IMR-90 (cell line): ENCODE measurements around the gene SCFD1. TPM values are rescaled to one million over a fixed set of nuclear protein-coding genes. Genes with fewer than 3 reads are reported as not detected.

ENCODE experiments used
- ATAC-seq: fragments of 200-7000 bp; cut with Tn5 transposase; 2 replicates; pipeline ENCODE4 v1.9.1; 2020; ENCODE audit warnings: low read depth, mild to moderate bottlenecking, moderate library complexity
- BruUV-seq: library from RNA; stranded (reverse); fragments of 400-500 nt; replicated peaks from 2 replicates; lab custom pipeline; 2021; lab: Mats Ljungman, UMichigan
- CTCF ChIA-PET: fragments of 300-600 bp; formaldehyde crosslinking; extraction: SDS; loops from one replicate; lab custom pipeline; 2021; ENCODE audit warnings: antibody characterized with exemption; lab: Yijun Ruan, JAX
- POLR2A ChIA-PET: fragments of 300-600 bp; sonication (Branson Sonifier 250); formaldehyde crosslinking; loops from one replicate; lab custom pipeline; 2022; ENCODE audit warnings: antibody characterized with exemption; ENCODE audit not compliant: unreplicated experiment; lab: Charles Lee
- DNase-seq: peaks from one replicate; pipeline ENCODE4 v3.0.0; 2013
- H2AFZ ChIP-seq: replicated peaks from 2 replicates; pipeline ENCODE3; 2013; ENCODE audit warnings: low read length, mild to moderate bottlenecking; ENCODE audit not compliant: poor library complexity
- H2AK5ac ChIP-seq: 2 replicates; pipeline ENCODE4 v1.6.1; 2013; ENCODE audit warnings: low read depth, low read length, inconsistent platforms
- H2AK9ac ChIP-seq: replicated peaks from 2 replicates; pipeline ENCODE3; 2013; ENCODE audit warnings: mild to moderate bottlenecking, low read depth, low read length, moderate library complexity; ENCODE audit not compliant: poor library complexity
- H2BK120ac ChIP-seq: 2 replicates; pipeline ENCODE4 v1.6.1; 2013; ENCODE audit warnings: low read depth, low read length, inconsistent platforms
- H2BK15ac ChIP-seq: 3 replicates; pipeline ENCODE4 v1.6.1; 2013; ENCODE audit warnings: low read depth, low read length, inconsistent platforms
- H2BK20ac ChIP-seq: 2 replicates; pipeline ENCODE4 v1.6.1; 2013; ENCODE audit warnings: low read depth, mild to moderate bottlenecking, inconsistent platforms, low read length, moderate library complexity
- H2BK5ac ChIP-seq: 2 replicates; pipeline ENCODE4 v1.6.1; 2013; ENCODE audit warnings: mild to moderate bottlenecking, low read depth, low read length, inconsistent platforms; ENCODE audit not compliant: poor library complexity, severe bottlenecking
- H3K14ac ChIP-seq: replicated peaks from 2 replicates; pipeline ENCODE4 v1.6.1; 2013; ENCODE audit warnings: low read depth, low read length, inconsistent platforms
- H3K18ac ChIP-seq: 2 replicates; pipeline ENCODE4 v1.6.1; 2013; ENCODE audit warnings: low read depth, low read length, control low read depth
- H3K23ac ChIP-seq: 2 replicates; pipeline ENCODE4 v1.6.1; 2013; ENCODE audit warnings: low read depth, low read length, inconsistent platforms
- H3K27ac ChIP-seq: 2 replicates; pipeline ENCODE4 v1.5.1; 2013; ENCODE audit warnings: mild to moderate bottlenecking, control low read depth, low read length; ENCODE audit not compliant: insufficient read depth
- H3K27me3 ChIP-seq: 2 replicates; pipeline ENCODE4 v1.6.1; 2013; ENCODE audit warnings: low read length; ENCODE audit not compliant: control insufficient read depth, insufficient read depth
- H3K36me3 ChIP-seq: 2 replicates; pipeline ENCODE4 v1.6.1; 2013; ENCODE audit warnings: low read length, mixed read lengths; ENCODE audit not compliant: control insufficient read depth, insufficient read depth
- H3K4ac ChIP-seq: 2 replicates; pipeline ENCODE4 v1.6.1; 2013; ENCODE audit warnings: low read depth, low read length, inconsistent platforms
- H3K4me1 ChIP-seq: 2 replicates; pipeline ENCODE4 v1.6.1; 2013; ENCODE audit warnings: low read length, mixed read lengths; ENCODE audit not compliant: control insufficient read depth, insufficient read depth
- H3K4me2 ChIP-seq: 2 replicates; pipeline ENCODE4 v1.6.1; 2013; ENCODE audit warnings: low read depth, mild to moderate bottlenecking, control low read depth, low read length, moderate library complexity
- H3K4me3 ChIP-seq: 2 replicates; pipeline ENCODE4 v1.5.1; 2013; ENCODE audit warnings: low read depth, mild to moderate bottlenecking, control low read depth, low read length, moderate library complexity; ENCODE audit not compliant: insufficient read depth
- H3K56ac ChIP-seq: 2 replicates; pipeline ENCODE4 v1.6.1; 2013; ENCODE audit warnings: low read length, inconsistent platforms; ENCODE audit not compliant: insufficient read depth; ENCODE audit errors: extremely low read depth
- H3K79me1 ChIP-seq, 2 experiments: 2 replicates each; pipeline ENCODE4 v1.6.1; 2013; ENCODE audit warnings: low read length in 2 of 2, inconsistent platforms in 1 of 2, low read depth in 1 of 2
- H3K9ac ChIP-seq: 2 replicates; pipeline ENCODE4 v1.6.1; 2013; ENCODE audit warnings: low read depth, low read length, control low read depth
- H3K9me1 ChIP-seq: 2 replicates; pipeline ENCODE4 v1.6.1; 2013; ENCODE audit warnings: low read length, inconsistent platforms; ENCODE audit not compliant: insufficient read depth
- H3K9me3 ChIP-seq: 2 replicates; pipeline ENCODE4 v1.6.1; 2013; ENCODE audit warnings: low read length; ENCODE audit not compliant: control insufficient read depth, insufficient read depth
- H4K20me1 ChIP-seq: 2 replicates; pipeline ENCODE4 v1.6.1; 2013; ENCODE audit warnings: low read length, inconsistent platforms; ENCODE audit not compliant: insufficient read depth
- H4K5ac ChIP-seq: 2 replicates; pipeline ENCODE4 v1.6.1; 2013; ENCODE audit warnings: mild to moderate bottlenecking, low read depth, low read length, control low read depth
- H4K8ac ChIP-seq, 2 experiments: 2 replicates each; pipeline ENCODE4 v1.6.1; 2013; ENCODE audit warnings: low read depth in 2 of 2, low read length in 2 of 2, control low read depth in 1 of 2, inconsistent platforms in 1 of 2
- H4K91ac ChIP-seq: 2 replicates; pipeline ENCODE4 v1.6.1; 2013; ENCODE audit warnings: low read depth, low read length, inconsistent platforms; ENCODE audit not compliant: insufficient read depth
- BHLHE40 ChIP-seq: fragments of 150-350 bp; IDR thresholded peaks from 2 replicates; pipeline ENCODE4 v1.6.1; 2016; ENCODE audit warnings: mild to moderate bottlenecking, low read depth, low read length
- CEBPB ChIP-seq: IDR thresholded peaks from 2 replicates; pipeline ENCODE4 v1.6.1; 2012; ENCODE audit warnings: low read depth, low read length, improper control_type of control experiment
- CHD1 ChIP-seq: IDR thresholded peaks from 2 replicates; pipeline ENCODE4 v1.6.1; 2012; ENCODE audit warnings: low read depth, low read length, improper control_type of control experiment
- MAZ ChIP-seq: IDR thresholded peaks from 2 replicates; pipeline ENCODE4 v1.6.1; 2012; ENCODE audit warnings: low read depth, mild to moderate bottlenecking, low read length, improper control_type of control experiment, moderate library complexity, borderline replicate concordance
- MXI1 ChIP-seq: IDR thresholded peaks from 2 replicates; pipeline ENCODE4 v1.6.1; 2012; ENCODE audit warnings: low read depth, mild to moderate bottlenecking, low read length, moderate library complexity, borderline replicate concordance
- POLR2A ChIP-seq: IDR thresholded peaks from 2 replicates; pipeline ENCODE4 v1.6.1; 2012; ENCODE audit warnings: mild to moderate bottlenecking, low read depth, low read length
- RAD21 ChIP-seq: IDR thresholded peaks from 2 replicates; pipeline ENCODE4 v1.6.1; 2012; ENCODE audit warnings: low read length, improper control_type of control experiment
- RCOR1 ChIP-seq: IDR thresholded peaks from 2 replicates; pipeline ENCODE4 v1.6.1; 2012; ENCODE audit warnings: mild to moderate bottlenecking, low read length, improper control_type of control experiment; ENCODE audit not compliant: insufficient replicate concordance
- RFX5 ChIP-seq: IDR thresholded peaks from 2 replicates; pipeline ENCODE4 v1.8.0; 2012; ENCODE audit warnings: low read depth, mild to moderate bottlenecking, low read length, moderate library complexity
- SMC3 ChIP-seq: fragments of 150-350 bp; IDR thresholded peaks from 2 replicates; pipeline ENCODE4 v1.6.1; 2016; ENCODE audit warnings: low read depth, mild to moderate bottlenecking, antibody characterized with exemption, low read length, moderate library complexity
- WGBS, 2 experiments: methylation state at CpG; one replicate each; pipeline versions ENCODE4 v1.1.5 to v1.1.7; 2013; ENCODE audit warnings: missing lambda C conversion rate in 2 of 2; ENCODE audit not compliant: insufficient read length in 1 of 2; ENCODE audit errors: extremely low coverage in 2 of 2; 5-methylcytosine and 5-hydroxymethylcytosine counted together
- dilution Hi-C: fragments of 300-500 bp; cut with HindIII; formaldehyde crosslinking; loops from one replicate; pipeline ENCODE4 v1.14.3; 2018; ENCODE audit warnings: low sequenced_read_pairs; ENCODE audit not compliant: unreplicated experiment
- in situ Hi-C: fragments of 300-500 bp; cut with MboI; formaldehyde crosslinking; loops from 3 replicates; pipeline ENCODE4 v1.14.3; 2019; ENCODE audit warnings: low sequenced_read_pairs, inconsistent platforms, mixed read lengths
- intact Hi-C: fragments of 100-400 bp; cut with micrococcal nuclease; formaldehyde crosslinking; loops from 2 replicates; pipeline ENCODE4 v1.10.0; 2022
- polyA plus RNA-seq, 3 experiments: library from polyadenylated mRNA; depleted of rRNA; stranded (reverse); fragments of >200 nt; gene quantifications; 2 replicates each; pipeline ENCODE4 v1.2.3, GENCODE V29; 2012; ENCODE audit warnings: low replicate concordance in 1 of 3
- total RNA-seq: library from RNA; depleted of rRNA; stranded (reverse); fragments of >200 nt; gene quantifications from 2 replicates; pipeline ENCODE4 v1.2.3, GENCODE V29; 2012
- TF ChIP-seq, protein P1 (sequence below): conservative IDR thresholded peaks from 2 replicates; pipeline ENCODE4 v1.5.1; 2012; ENCODE audit warnings: mild to moderate bottlenecking, low read depth, low read length, improper control_type of control experiment
- TF ChIP-seq, protein P2 (sequence below): fragments of 150-350 bp; IDR thresholded peaks from 2 replicates; pipeline ENCODE4 v1.6.1; 2016; ENCODE audit warnings: low read depth, mild to moderate bottlenecking, low read length, moderate library complexity, borderline replicate concordance

The SCFD1 gene
- total and polyA plus RNA-seq, 2 of the 4 experiments (the other 2 are of a cell fraction), result 51.4 to 74.0 TPM

DNA sequence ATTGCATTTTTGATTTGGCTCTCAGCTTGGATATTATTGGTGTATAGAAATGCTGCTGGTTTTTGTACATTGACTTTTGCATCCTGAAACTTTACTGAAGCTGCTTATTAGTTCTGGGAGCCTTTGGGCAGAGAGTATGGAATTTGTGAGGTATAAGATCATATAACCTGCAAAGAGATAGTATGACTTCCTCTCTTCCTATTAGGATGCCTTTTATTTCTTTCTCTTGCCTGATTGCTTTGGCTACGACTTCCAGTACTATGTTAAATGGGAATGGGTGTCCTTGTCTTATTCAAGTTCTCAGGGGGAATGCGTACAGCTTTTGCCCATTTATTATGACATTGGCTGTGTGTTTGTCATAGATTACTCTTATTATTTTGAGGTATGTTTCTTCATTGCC lies 23.5 kb downstream of the SCFD1 start:
- no peak for DNase-seq
- Histone ChIP-seq H4K5ac (no peak overlapping the region), H3K27ac (no peak overlapping the region), H3K18ac (no peak overlapping the region), H3K56ac (no peak overlapping the region), H3K9me3 (peaks cover 4% of the 10 kb centered on the region; the same call in 1 of the 2 replicates), H4K20me1 (no peaks in the 10 kb centered on the region; the same call in 1 of the 2 replicates), H3K4me2 (no peak overlapping the region), H2BK15ac (no peak overlapping the region), H4K91ac (no peak overlapping the region), H2BK120ac (no peak overlapping the region), H3K36me3 (peaks cover 19% of the 10 kb centered on the region), H2BK20ac (no peak overlapping the region), H4K8ac (no peak overlapping the region), H3K23ac (no peak overlapping the region), H2BK5ac (no peak overlapping the region), H3K4ac (no peak overlapping the region), H3K4me3 (no peak overlapping the region), H3K79me1 (peaks cover 9 to 11% of the 10 kb centered on the region in 2 experiments), H3K14ac (no peak overlapping the region), H3K27me3 (no peaks in the 10 kb centered on the region), H2AK9ac (no peak overlapping the region), H3K9ac (no peak overlapping the region), H2AK5ac (no peak overlapping the region), H3K9me1 (no peaks in the 10 kb centered on the region), H2AFZ (no peak overlapping the region), H3K4me1 (no peaks in the 10 kb centered on the region)
- intact Hi-C loops, result no loop called here
- no peak for TF ChIP-seq POLR2A
- TF ChIP-seq MXI1, result no peak
- no peak for TF ChIP-seq CEBPB
- TF ChIP-seq SMC3, result no peak
- TF ChIP-seq MAZ, result no peak
- no peak for TF ChIP-seq BHLHE40
- TF ChIP-seq, protein P1, sequence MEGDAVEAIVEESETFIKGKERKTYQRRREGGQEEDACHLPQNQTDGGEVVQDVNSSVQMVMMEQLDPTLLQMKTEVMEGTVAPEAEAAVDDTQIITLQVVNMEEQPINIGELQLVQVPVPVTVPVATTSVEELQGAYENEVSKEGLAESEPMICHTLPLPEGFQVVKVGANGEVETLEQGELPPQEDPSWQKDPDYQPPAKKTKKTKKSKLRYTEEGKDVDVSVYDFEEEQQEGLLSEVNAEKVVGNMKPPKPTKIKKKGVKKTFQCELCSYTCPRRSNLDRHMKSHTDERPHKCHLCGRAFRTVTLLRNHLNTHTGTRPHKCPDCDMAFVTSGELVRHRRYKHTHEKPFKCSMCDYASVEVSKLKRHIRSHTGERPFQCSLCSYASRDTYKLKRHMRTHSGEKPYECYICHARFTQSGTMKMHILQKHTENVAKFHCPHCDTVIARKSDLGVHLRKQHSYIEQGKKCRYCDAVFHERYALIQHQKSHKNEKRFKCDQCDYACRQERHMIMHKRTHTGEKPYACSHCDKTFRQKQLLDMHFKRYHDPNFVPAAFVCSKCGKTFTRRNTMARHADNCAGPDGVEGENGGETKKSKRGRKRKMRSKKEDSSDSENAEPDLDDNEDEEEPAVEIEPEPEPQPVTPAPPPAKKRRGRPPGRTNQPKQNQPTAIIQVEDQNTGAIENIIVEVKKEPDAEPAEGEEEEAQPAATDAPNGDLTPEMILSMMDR, result no peak
- TF ChIP-seq, protein P2, sequence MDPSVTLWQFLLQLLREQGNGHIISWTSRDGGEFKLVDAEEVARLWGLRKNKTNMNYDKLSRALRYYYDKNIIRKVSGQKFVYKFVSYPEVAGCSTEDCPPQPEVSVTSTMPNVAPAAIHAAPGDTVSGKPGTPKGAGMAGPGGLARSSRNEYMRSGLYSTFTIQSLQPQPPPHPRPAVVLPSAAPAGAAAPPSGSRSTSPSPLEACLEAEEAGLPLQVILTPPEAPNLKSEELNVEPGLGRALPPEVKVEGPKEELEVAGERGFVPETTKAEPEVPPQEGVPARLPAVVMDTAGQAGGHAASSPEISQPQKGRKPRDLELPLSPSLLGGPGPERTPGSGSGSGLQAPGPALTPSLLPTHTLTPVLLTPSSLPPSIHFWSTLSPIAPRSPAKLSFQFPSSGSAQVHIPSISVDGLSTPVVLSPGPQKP, result no peak
- no peak for TF ChIP-seq RCOR1
- no peak for TF ChIP-seq RAD21
- TF ChIP-seq RFX5, result no peak
- no peak for TF ChIP-seq CHD1
- ATAC-seq, result no peak
- ChIA-PET POLR2A (no interaction called here), CTCF (interaction anchor here (0.6 kb wide), 1 partner anchor 280 kb away, joined by 5 read pairs; no protein-coding TSS in a partner anchor)
- no TSS peak for BruUV-seq
- dilution Hi-C loops, result no loop called here
- no CpG with 5 or more reads among the region's 2 CpGs for WGBS, 2 experiments
- in situ Hi-C loops, result no loop called here
